Measurements from ENCODE around the gene AFM.

Gene AFM

GRCh38 chr4:73451404-73451803 is 30.1 kb upstream of the AFM start:
- no peak for DNase-seq (ENCODE audit: low read depth in 3 of 3)

DNA sequence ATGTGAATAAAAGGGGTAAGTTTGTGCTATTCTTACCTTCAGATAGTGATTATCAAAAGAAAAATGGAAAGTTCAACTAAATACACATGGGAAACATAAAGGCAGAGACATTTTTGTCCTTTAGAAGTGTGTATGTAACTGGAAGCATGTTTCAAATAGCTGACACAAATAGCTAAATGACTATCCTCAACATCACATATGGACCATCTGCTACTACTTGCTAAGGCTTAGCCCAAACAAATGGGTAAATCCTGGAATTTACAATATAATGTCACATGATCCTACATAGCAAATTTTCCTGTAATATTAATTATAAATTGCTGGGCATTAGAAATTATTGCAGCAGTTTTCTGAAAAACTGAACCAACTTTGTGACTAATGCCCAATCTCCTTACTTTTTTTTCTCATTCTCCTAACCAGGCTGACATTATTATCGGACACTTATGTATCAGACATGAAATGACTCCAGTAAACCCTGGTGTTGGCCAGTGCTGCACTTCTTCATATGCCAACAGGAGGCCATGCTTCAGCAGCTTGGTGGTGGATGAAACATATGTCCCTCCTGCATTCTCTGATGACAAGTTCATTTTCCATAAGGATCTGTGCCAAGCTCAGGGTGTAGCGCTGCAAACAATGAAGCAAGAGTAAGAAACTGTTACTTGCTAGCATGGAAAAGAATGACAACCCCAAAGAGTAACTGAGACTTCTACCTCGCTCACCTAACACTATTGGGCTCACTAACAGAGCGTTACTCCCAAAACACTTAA is 29.4 kb upstream of the AFM start:
- DNase-seq (ENCODE audit: low read depth in 3 of 3): no peak

DNA sequence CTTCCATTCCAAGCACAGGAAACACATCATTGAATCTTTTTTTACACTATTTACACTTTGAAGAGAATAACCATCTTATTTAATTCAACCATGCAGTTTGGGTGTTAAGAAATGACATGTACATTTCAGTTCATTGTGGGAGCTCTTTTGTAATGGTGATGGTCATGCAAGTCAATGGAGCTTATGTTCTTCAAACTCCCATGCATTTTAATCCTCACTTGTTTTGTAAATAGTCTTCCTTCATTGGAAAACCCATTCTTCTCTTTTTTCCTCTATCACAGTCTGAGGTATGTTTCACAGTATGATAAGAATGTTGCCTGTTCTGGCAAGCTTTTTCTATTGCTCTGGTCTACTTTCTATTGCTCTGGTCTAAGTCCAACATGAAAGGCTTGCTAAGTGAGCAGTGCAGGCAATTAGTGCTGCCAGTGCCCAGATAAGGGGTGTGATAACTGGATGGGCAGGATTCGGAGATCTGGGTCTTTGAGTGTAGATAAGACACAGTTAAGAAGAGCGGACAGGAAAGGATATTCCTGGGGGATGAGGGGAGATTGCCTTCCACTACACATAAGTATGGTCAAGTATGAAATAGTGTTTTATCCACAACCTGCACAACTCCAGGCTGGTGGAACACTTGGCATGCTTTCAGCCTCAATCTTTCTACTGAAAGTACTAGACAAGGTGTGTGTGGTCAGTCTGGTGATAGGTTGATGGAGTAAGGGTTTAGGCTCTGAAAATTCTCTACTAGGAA is 28.4 kb upstream of the AFM start:
- no peak for DNase-seq (ENCODE audit: low read depth in 3 of 3)

DNA sequence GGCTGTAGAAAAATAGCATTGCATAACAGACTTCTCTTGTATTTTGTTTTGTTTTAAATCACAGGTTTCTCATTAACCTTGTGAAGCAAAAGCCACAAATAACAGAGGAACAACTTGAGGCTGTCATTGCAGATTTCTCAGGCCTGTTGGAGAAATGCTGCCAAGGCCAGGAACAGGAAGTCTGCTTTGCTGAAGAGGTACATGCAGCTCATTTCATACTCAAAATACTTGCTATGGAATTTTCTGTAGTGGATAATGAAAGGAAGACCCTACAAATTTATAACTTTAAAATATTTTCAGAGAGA is 27.9 kb upstream of the AFM start:
- DNase-seq (ENCODE audit: low read depth in 3 of 3): no peak

GRCh38 chr4:73454920-73455319 is 26.6 kb upstream of the AFM start:
- no peak for DNase-seq (ENCODE audit: low read depth in 3 of 3)

GRCh38 chr4:73456177-73457022 is 25.1 kb upstream of the AFM start:
- DNase-seq (ENCODE audit: low read depth in 3 of 3): no peak

DNA sequence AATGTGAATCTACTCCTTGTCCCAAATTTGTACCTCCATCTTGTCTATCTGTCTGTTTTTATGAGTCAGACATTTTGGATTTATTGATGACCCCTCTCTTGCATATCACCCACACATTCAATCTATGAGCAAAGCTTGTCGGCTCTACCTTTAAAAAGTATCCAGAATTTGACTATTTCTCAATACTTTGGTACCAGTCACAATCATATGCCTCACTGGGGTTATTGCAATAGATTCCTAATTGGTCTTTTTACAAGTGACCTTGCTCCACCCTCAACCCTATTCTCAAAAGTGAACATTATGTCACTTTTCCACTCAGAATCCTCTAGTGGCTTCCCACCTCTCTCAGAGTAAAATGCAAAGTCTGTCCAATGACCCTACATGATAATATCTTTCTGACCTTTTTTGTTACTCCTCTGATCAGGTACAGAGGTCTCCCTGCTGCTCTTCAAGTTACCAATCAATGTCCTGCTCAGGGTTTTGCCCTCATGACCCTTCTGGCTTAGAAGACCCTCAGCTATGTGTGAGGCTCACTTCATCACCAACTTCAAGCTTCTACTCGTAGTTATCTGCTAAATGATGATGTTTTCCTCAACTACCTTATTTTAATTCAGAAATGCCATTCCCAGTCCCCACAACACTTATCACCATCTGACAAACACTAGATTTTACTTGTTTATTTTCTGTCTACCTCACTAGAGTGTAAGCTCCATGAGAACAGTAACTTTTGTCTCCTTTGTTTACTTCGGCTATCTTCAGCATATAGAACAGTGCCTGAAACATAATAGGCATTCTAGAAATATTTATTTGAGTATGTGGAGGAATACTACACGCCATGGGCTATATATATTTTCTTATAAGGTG is 23.1 kb upstream of the AFM start:
- DNase-seq (ENCODE audit: low read depth in 3 of 3): no peak

DNA sequence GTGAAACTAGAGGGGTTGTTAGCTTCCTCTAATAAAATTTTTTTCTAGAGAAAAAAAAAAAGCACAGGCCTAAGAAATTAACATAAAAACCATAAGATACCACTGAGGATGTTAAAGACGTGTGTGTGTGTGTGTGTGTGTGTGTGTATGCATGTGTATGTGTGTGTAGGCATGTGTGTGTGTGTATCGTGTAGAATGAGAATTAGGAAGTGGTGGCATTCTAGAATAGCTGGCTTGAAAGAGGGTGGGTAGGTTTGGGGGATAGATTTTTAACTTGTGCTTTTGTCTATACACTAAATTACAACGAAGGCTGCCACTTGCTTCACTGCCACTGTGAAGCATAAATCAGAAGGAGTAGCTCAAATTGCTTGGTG is 22.5 kb upstream of the AFM start:
- DNase-seq (ENCODE audit: low read depth in 3 of 3): no peak

DNA sequence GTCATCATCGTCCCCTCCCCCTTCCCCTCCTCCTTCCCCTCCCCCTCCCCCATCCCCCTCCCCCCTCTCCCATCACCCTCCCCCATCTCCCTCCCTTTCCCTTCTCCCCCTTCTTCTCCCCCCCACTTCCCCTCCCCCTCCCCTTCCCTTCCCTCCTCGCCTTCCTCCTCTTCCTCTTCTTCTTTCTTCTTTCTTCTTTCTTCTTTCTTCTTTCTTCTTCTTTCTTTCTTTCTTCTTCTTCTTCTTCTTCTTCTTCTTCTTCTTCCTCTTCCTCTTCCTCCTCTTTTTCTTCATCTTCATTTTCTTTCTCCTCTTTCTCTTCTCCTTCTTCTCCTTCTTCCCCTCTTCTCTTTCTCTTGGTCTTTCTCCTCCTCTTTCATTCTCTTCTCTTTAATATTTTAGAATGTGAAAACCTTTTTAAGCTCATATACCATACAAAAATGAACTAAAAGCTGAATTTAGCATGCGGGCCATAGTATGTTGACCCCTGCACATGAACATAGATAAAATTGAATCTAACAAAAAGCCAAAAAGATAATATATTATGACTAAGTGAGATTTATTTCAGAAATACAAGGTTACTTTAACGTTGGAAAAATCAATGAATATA is 20.5 kb upstream of the AFM start:
- DNase-seq (ENCODE audit: low read depth in 3 of 3): no peak

- no peak for DNase-seq (ENCODE audit: low read depth in 3 of 3)
Observed at GRCh38 chr4:73468170-73468569, 13.4 kb upstream of the AFM start.

DNA sequence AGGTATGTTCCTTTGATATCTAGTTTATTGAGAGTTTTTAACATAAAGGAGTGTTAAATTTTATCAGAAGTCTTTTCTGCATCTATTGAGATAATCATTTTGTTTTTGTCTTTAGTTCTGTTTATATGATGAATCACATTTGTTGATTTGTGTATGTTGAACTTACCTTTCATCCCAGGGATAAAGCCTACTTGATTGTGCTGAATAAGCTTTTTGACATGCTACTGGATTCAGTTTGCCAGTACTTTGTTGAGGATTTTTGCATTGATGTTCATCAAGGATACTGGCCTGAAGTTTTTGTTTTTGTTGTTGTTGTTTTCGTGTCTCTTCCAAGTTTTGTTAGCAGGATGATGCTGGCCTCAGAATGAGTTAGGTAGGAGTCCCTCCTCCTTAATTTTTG is 10.8 kb upstream of the AFM start:
- no peak for DNase-seq (ENCODE audit: low read depth in 3 of 3)

- no peak for DNase-seq (ENCODE audit: low read depth in 3 of 3)
Observed at GRCh38 chr4:73477176-73477575, 4.4 kb upstream of the AFM start.

DNA sequence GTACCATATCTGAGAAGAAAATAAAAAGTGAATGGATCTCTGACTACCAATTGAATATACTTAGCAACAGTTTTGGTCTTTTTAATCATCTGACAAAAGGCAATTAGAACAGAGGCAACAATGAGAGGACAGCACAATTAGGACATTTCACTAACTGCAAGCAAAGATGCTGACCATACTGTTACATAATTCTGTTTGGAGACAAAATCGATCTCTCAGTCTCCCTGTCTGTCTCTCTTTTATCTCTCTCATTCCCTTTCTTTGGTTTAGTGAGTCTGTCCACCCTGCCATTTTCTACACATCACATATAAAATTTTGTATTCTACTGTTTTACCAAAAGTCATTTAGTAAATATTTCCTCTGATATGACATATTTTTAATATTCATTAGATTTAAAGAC is 2.2 kb upstream of the AFM start:
- no peak for DNase-seq (ENCODE audit: low read depth in 3 of 3)

- DNase-seq (ENCODE audit: low read depth in 3 of 3): no peak
Observed at GRCh38 chr4:73485085-73485484, 3.5 kb downstream of the AFM start.

DNA sequence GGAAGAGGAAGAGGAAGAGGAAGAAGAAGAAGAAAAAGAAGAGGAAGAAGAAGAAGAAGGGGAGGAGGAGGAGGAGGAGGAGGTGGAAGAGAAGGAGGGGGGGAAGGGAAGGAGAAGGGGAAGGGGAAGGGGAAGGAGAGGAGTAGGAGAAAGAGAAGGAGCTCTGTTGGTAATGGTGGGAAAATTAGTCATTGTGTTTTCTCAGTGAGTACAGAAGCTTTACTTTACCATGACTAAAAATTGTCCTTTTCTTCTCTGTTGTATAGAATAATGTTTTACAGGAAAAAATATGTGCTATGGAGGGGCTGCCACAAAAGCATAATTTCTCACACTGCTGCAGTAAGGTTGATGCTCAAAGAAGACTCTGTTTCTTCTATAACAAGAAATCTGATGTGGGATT is 4.1 kb downstream of the AFM start:
- DNase-seq (ENCODE audit: low read depth in 3 of 3): no peak

- DNase-seq (ENCODE audit: low read depth in 3 of 3): no peak
Observed at GRCh38 chr4:73486497-73486896, 5.0 kb downstream of the AFM start.

DNA sequence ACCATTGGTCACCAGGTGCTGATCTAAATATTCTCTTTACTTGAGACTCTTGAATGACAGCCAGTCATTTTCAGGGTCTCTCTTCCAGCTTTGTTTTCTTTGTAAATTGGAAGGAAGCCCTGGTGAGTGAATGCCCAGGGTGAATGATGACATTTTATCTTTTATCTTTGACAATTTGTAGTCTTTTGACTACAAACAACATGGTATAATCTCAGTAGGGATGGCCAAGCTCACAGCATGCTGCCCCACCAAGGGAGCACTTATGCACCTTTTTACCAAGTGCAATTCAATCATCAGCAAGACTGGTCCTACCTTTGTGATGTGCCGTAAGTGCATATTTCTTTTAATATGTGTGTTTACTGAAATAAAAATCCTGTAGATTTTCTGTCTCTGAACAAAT is 5.7 kb downstream of the AFM start:
- DNase-seq (ENCODE audit: low read depth in 3 of 3): no peak

GRCh38 chr4:73499996-73500765 is 18.6 kb downstream of the AFM start:
- no peak for DNase-seq (ENCODE audit: low read depth in 3 of 3)

DNA sequence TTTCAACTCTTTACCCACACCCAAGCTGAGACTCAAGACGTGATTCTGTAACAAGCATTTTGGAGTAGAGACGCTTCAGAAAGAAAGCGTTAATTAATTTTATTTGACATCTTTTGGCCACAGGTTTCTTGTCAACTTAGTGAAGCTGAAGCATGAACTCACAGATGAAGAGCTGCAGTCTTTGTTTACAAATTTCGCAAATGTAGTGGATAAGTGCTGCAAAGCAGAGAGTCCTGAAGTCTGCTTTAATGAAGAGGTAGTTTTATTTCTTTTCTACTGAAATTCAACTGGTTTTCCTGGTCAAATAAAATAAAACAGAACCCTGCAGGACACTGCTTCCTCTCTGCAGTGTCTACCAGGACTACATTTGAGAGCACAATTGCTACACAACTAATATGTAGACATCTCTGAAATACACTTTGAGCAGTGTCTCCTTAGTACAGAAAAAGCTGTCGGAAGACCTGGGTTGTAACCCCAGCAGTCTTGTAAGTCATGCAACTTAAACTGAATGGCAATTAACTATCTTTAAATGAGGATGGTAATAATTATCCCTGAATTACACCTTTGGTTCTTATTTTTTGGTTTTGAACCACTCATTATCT is 20.2 kb downstream of the AFM start:
- no peak for DNase-seq (ENCODE audit: low read depth in 3 of 3)

DNA sequence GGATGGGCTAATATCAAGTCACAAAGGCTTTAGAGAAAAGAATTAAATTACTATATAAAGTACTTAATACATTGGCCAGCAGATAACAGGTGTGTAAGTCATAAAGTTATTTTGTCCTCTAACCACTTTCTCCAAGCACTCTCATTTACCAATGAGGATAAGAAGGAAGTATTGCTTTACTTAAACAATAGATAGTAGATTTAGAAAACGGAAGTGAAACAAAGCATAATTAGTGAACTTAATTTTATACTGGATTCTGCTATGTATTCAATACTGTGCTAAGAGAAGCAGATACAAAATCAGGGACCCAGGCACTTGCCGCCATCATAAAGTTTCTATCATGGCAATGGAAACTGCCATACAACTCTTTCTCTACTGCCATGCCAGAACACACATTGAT is 24.0 kb downstream of the AFM start:
- no peak for DNase-seq (ENCODE audit: low read depth in 3 of 3)
